MM.1S (cell line): ENCODE measurements around the gene EXOC4.

Source experiments
- EZH2 ChIP-seq: fragments of 300-600 bp; sonication (generic); optimal IDR thresholded peaks from 2 replicates; pipeline ENCODE3; 2017; ENCODE audit warnings: low read depth, mild to moderate bottlenecking, antibody characterized with exemption, low read length, mixed read lengths
- EZH2phosphoT487 ChIP-seq: fragments of 300-600 bp; sonication (generic); IDR thresholded peaks from 2 replicates; pipeline ENCODE4 v1.6.1; 2018; ENCODE audit warnings: antibody characterized with exemption, low read length
- TF ChIP-seq, protein P1 (sequence below): fragments of 300-600 bp; sonication (generic); IDR thresholded peaks from 2 replicates; pipeline ENCODE4 v1.5.1; 2016; ENCODE audit warnings: antibody characterized with exemption, low read length, mixed read lengths

GRCh38 chr7:133911724-133912123 is 658.8 kb downstream of the EXOC4 start:
- TF ChIP-seq EZH2 (no peak), EZH2phosphoT487 (no peak)
- TF ChIP-seq, protein P1, sequence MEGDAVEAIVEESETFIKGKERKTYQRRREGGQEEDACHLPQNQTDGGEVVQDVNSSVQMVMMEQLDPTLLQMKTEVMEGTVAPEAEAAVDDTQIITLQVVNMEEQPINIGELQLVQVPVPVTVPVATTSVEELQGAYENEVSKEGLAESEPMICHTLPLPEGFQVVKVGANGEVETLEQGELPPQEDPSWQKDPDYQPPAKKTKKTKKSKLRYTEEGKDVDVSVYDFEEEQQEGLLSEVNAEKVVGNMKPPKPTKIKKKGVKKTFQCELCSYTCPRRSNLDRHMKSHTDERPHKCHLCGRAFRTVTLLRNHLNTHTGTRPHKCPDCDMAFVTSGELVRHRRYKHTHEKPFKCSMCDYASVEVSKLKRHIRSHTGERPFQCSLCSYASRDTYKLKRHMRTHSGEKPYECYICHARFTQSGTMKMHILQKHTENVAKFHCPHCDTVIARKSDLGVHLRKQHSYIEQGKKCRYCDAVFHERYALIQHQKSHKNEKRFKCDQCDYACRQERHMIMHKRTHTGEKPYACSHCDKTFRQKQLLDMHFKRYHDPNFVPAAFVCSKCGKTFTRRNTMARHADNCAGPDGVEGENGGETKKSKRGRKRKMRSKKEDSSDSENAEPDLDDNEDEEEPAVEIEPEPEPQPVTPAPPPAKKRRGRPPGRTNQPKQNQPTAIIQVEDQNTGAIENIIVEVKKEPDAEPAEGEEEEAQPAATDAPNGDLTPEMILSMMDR, result no peak
